AG10803 (cell line): ENCODE measurements around the gene TUBA3E.
"Not testable (repeated sequence)": the region's sequence is repeated elsewhere in the genome, so short reads cannot be mapped to it uniquely, and the experiment has no call there.

Source experiments
- DNase-seq: peaks from one replicate; pipeline ENCODE4 v3.0.0; 2010; ENCODE audit warnings: low read depth
- H3K4me3 ChIP-seq: 2 replicates; pipeline ENCODE4 v1.5.1; 2011; ENCODE audit warnings: mild to moderate bottlenecking, low read length, control low read depth
- TF ChIP-seq, protein P1 (sequence below): conservative IDR thresholded peaks from 2 replicates; pipeline ENCODE4 v1.5.1; 2011; ENCODE audit warnings: mild to moderate bottlenecking, low read length, control low read depth, inconsistent platforms

The TUBA3E gene

DNA sequence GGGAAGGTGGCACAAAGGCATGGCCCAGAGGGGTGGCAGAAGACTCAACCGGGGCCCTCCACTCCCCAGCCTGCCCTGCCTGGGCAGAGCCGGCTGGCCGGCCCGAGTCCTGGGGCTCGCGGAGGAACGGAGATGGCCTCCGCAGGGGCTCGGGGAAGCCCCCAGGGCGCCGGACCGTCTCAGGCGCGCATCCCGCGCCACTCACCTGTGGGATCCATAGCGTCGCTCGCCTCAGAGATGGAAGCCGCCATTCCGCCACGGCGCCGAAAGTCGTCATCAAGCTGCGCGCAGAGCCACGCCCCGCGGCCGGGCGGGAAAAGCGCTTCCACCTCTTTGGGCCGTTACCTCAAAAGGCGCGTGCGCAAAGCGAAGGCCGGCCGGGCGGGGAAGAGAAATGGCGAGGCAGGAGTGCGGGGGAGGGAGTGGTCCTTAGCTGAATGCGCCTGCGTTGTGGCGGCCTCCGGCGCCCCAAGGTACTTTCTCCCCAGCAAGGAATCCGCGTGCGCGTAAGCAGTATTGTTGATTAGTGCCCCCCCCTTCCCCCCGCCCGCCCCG is 16.8 kb downstream of the TUBA3E start, which contains the start of gene SMPD4:
Gene SMPD4, minus strand, starts transcription at position 278 of the 555 bp plus-strand sequence. CDS start 5,010 bp downstream, outside the sequence.
- peak; percentile 94 for DNase-seq
- H3K4me3 ChIP-seq, result peak within 1 kb of the TSS; percentile 92
- TF ChIP-seq, protein P1, sequence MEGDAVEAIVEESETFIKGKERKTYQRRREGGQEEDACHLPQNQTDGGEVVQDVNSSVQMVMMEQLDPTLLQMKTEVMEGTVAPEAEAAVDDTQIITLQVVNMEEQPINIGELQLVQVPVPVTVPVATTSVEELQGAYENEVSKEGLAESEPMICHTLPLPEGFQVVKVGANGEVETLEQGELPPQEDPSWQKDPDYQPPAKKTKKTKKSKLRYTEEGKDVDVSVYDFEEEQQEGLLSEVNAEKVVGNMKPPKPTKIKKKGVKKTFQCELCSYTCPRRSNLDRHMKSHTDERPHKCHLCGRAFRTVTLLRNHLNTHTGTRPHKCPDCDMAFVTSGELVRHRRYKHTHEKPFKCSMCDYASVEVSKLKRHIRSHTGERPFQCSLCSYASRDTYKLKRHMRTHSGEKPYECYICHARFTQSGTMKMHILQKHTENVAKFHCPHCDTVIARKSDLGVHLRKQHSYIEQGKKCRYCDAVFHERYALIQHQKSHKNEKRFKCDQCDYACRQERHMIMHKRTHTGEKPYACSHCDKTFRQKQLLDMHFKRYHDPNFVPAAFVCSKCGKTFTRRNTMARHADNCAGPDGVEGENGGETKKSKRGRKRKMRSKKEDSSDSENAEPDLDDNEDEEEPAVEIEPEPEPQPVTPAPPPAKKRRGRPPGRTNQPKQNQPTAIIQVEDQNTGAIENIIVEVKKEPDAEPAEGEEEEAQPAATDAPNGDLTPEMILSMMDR, result no peak

DNA sequence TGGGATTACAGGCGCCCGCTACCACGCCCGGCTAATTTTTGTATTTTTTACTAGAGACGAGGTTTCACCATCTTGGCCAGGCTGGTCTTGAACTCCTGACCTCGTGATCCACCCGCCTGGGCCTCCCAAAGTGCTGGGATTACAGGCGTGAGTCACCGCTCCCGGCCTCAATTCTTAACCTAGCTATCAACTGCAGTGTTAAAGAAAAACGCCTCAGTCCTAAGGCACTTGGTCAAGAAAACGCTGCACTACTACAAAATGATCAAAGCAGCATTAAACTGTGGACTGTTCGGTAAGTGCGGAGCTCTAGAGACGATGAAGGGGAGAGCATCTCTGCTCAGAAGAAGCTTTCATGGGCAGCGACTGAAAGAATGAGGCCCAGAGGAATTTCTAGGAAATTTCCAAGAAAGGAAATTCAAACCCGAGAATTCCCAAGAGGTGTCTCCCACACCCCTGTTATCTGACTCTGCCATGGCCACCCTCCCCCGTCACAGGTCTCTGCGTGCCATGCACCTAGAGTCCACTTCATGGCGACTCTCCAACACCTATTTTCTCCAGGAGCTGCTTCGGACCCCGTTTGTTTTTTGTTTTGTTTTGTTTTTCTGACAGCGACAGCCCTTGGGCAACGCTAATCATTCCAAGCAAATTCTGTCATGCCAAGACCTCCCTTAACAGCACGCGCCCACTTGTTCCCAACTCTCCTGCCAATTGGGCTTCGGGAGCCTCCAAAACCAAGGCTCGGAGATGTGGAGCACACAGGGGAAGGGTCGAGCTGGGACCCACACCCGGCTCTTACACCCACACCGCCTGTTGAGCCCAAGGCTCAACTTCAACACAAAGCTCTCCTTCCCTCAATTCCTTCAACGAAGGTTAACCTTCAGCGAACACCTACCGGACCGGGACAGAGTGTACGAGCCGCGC is 17.6 kb downstream of the TUBA3E start:
- not testable (repeated sequence) for DNase-seq
- peak overlapping the region; percentile 92 for H3K4me3 ChIP-seq

DNA sequence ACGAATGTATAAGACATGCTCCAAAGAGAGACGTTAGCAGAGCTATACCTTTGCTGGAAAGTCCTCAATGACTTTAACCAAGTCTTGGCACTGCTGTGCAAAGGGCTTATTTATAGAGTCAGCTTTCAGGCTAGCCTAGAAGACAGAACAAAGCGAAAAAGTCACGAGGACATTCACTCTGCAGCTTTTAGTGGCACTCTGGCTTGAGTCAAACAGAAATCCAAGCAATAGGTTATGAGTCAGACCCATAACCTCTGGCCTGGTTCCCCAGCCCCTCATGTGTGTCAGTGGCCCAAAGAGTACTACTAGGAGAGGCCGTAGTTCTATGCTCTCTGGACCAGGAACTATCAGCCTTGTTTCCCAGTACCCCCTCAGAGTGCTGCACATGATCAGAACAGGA is 23.4 kb downstream of the TUBA3E start:
- not testable (repeated sequence) for DNase-seq, H3K4me3 ChIP-seq

DNA sequence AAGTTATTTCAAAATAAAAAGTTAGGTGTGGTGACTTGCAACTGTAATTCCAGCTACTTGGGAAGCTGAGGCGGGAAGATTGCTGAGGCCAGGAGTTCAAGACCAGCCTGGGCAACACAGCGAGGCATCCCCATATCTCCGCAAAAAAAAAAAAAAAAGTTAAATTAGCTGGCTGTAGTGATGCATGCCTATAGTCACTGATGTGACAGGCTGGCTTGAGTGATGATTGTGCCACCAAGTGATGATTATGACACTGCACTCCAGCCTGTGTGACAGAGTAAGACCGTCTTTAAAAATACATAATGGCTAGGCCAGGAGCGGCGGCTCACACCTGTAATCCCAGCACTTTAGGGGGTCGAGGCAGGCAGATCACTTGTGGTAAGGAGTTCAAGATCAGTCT is 28.3 kb downstream of the TUBA3E start:
- DNase-seq, result no peak
- no peak overlapping the region for H3K4me3 ChIP-seq
- TF ChIP-seq, protein P1, result no peak

DNA sequence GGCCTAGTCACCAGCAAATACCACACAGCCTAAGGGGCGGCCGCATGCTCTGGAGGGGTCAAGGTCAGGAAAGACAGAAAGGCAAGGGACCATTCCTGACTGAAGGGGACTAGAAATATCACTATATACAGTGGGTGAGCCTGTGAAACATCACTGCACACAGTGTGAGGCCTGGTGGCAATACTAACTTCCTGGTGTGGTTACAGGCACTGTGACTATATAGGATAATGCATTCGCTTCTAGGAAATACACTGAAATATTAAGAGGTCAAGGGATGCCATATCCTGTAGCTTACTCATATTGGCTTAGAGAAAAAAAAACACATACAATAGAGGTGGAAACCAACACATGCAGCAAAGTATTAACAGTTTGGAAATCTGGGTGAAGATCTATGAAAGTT is 29.1 kb downstream of the TUBA3E start:
- DNase-seq, H3K4me3 ChIP-seq: not testable (repeated sequence)

DNA sequence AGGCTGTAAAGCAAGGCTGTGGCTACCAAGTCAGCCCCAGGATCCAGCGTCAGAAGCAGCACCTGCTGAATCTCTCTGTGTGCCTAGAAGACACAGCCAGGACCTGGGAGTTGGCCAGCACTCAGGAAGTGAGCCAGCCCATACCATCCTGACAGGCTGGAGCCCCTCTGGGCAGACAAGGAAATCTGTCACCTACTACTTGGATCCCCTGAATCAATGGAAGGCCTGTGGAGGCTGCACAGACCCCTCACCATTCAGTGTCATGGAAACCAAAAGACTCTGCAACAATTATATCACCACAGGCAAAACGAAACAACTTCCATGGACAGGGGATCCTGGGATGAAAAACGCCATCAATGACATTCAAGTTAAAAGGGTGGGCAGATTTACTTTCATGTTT is 31.6 kb downstream of the TUBA3E start:
- not testable (repeated sequence) for H3K4me3 ChIP-seq, DNase-seq

DNA sequence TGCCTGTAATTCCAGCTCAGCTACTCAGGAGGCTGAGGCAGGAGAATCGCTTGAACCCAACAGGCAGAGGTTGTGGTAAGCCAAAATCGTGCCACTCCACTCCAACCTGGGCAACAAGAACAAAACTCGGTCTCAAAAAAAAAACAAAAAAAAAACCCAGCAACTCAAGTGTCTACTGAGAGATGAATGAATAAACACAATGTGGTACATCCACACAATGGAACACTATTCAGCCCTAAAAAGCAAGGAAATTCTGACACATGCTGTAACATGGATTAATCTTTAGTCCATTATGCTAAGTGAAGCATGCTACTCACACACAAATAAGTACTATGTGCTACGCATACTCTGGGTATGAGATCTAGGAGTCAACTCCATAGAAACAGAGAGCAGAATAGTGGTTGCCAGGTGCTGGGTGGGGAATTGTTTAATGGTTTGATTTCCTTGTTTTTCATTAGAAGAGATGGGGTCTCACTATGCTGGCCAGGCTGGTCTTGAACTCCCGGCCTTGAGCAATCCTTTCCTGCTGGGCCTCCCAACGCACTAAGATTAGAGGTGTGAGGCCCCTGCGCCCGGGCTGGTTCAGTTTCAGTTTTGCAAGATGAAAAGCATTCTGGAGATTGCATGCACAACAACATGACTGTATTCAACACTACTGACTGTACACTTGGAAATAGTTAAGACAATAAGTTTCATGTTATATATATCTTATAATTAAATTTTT is 32.8 kb downstream of the TUBA3E start:
- TF ChIP-seq, protein P1, result no peak
- H3K4me3 ChIP-seq, result no peak overlapping the region
- no peak for DNase-seq

DNA sequence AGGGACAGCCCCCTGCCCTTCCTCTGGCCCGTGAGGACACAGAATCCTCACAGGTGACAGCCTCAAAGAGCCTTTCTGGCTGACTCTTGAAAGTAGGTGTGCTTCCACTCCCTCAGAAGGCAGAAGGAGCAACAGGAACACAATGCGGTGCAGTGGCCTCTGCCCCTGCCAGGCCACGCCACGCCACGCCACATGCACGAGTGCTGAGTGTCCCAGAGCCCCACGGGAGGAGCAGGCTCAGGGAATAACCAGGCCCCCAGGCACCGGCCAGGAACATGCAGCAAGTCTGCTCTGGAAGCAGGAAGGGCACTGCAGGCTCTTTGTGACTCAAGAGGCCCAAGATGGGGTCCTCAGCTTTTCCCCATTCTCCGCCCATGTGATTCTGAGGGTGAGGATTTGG is 35.3 kb downstream of the TUBA3E start:
- TF ChIP-seq, protein P1, result no peak
- H3K4me3 ChIP-seq, result no peak overlapping the region
- DNase-seq, result no peak

DNA sequence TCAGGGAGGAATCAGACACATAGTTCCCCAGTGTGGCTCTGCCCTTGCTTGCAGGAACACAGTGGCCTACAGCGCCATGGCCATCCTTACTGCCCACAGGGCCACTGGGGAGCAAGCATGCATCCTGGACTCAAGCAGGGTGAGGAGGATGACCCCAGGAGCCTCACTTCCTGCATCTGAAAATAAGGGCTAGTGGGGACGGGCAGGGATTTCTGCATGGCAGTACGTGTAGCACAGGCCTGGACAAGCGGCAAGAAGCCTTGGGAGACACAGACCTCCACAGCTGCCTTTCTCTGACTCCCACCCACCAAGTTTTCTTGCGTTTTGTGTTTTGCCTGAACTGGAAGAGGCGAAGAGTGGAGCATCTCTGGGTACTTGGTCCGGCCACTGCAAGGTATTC is 35.8 kb downstream of the TUBA3E start:
- not testable (repeated sequence) for H3K4me3 ChIP-seq, DNase-seq

DNA sequence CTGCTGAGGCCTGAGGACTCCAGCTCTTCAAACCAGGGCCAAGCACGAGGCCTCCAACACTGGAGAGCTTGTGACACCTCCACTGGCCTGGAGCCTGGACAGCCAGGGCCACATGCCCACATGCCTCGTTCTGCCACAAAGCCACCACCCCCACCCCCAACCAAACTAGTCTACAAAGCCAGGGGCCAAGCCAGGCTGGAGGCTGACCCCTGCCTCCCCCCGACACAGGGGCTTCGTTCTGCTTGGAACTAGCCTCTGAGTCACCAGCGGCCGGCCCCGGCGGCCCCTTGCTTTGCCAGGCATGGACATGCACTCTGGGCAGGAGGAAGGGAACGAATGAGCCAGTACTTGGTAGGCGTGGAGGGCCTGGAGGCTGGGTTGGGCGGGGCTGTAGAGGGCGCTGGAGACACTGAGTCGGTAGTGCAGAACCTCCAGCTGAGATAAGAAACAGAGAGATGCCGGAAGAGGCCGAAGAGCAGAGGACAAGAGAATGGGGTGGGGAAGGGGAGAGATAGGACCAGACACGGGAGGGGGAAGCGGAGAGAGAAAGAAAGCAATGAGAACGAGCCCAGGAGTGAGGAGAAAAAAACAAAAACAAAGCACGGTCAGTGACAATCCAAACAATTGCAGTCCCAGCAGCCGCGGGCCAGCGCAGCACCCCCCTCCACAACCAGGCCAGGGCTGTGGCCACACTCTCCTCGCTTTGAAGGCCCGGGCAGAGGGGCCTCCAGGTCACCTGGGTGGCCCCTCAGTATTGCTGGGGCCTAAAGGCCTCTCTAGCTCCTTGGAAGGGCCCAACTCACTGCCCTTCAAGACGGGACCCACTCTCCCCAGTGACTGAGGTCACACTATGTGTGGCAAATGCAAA is 37.2 kb downstream of the TUBA3E start:
- H3K4me3 ChIP-seq, DNase-seq: not testable (repeated sequence)
